SU-DHL-6 (cell line): ENCODE data around the gene RASSF5.

Experiments
- CTCF ChIP-seq: fragments of 200-600 bp; sonication (generic); IDR thresholded peaks from one replicate; pipeline ENCODE4 v1.5.1; 2017; ENCODE audit warnings: antibody characterized with exemption, mild to moderate bottlenecking, low read length, moderate library complexity; ENCODE audit not compliant: insufficient read depth, poor library complexity, severe bottlenecking
- EZH2phosphoT487 ChIP-seq: fragments of 200-600 bp; sonication (generic), shearing (Covaris generic); conservative IDR thresholded peaks from 2 replicates; pipeline ENCODE4 v1.6.1; 2018; ENCODE audit warnings: mild to moderate bottlenecking, antibody characterized with exemption, low read length, moderate library complexity, mixed read lengths

- TF ChIP-seq CTCF (no peak), EZH2phosphoT487 (no peak)
Observed at GRCh38 chr1:206557636-206558473, 50.5 kb downstream of the RASSF5 start.
